ENCODE measurements around the gene TCIRG1.

GRCh38 chr11:68043349-68044144, 4.7 kb downstream of the TCIRG1 start:
- TF ChIP-seq CTCF (conservative IDR thresholded peaks at IDR 0.05; ENCODE audit: low read length) (no peak), EZH2phosphoT487 (IDR thresholded peaks at IDR 0.05; ENCODE audit: borderline replicate concordance, low read depth, low read length) (no peak)

Measured in OCI-LY7 (cell line).